GM12878 (cell line): ENCODE data around the gene MNT. TPM values are rescaled to one million over a fixed set of nuclear protein-coding genes. Genes with fewer than 3 reads are reported as not detected.

Experiments used
- ATAC-seq: fragments of 200-7000 bp; cut with Tn5 transposase; 3 replicates; pipeline ENCODE4 v1.9.1; 2020; ENCODE audit warnings: mild to moderate bottlenecking, moderate library complexity
- BruUV-seq: library from RNA; stranded (reverse); fragments of 400-500 nt; replicated peaks from 2 replicates; lab custom pipeline; 2021; lab: Mats Ljungman, UMichigan
- CTCF ChIA-PET: fragments of 300-600 bp; sonication (Branson Sonifier 250); formaldehyde crosslinking; extraction: SDS; loops from one replicate; lab custom pipeline; 2021; ENCODE audit warnings: inconsistent platforms; lab: Yijun Ruan, JAX
- POLR2A ChIA-PET: fragments of 350-600 bp; formaldehyde crosslinking; extraction: SDS; loops from one replicate; lab custom pipeline; 2021; ENCODE audit warnings: inconsistent platforms; lab: Charles Lee
- RAD21 ChIA-PET: fragments of 300-600 bp; sonication (Branson Sonifier 250); formaldehyde crosslinking; loops from one replicate; lab custom pipeline; 2023; ENCODE audit warnings: antibody characterized with exemption; ENCODE audit not compliant: unreplicated experiment; lab: Charles Lee
- SMC1A ChIA-PET: fragments of 300-600 bp; sonication (Branson Sonifier 250); formaldehyde crosslinking; loops from one replicate; lab custom pipeline; 2023; ENCODE audit not compliant: unreplicated experiment, uncharacterized antibody; lab: Charles Lee
- DNase-seq: peaks from one replicate; pipeline ENCODE4 v3.0.0-alpha.2; 2011; ENCODE audit warnings: low read depth, low spot score
- FAIRE-seq: peaks from 3 replicates; lab custom pipeline; 2011; peaks lifted over from hg19 to GRCh38; lab: Jason Lieb, UNC
- H2AFZ ChIP-seq: 2 replicates; pipeline ENCODE4 v1.6.0; 2011; ENCODE audit warnings: low read depth, low read length, control low read depth; ENCODE audit not compliant: control insufficient read depth
- H3K27ac ChIP-seq: 2 replicates; pipeline ENCODE4 v1.5.1; 2011; ENCODE audit warnings: control low read depth; ENCODE audit not compliant: control insufficient read depth, insufficient read depth
- H3K27me3 ChIP-seq, 2 experiments: replicated peaks in 1 of 2; 2 replicates each; pipeline versions ENCODE4 v1.6.0 to v1.6.1; 2011; ENCODE audit warnings: low read length in 1 of 2; ENCODE audit not compliant: control insufficient read depth in 2 of 2, insufficient read depth in 2 of 2
- H3K36me3 ChIP-seq, 2 experiments: 2 replicates each; pipeline ENCODE4 v1.5.1; 2011; ENCODE audit warnings: low read length in 1 of 2; ENCODE audit not compliant: control insufficient read depth in 2 of 2, insufficient read depth in 2 of 2
- H3K4me1 ChIP-seq: 2 replicates; pipeline ENCODE4 v1.6.1; 2011; ENCODE audit warnings: mild to moderate bottlenecking, low read length, moderate library complexity, mixed read lengths; ENCODE audit not compliant: control insufficient read depth, insufficient read depth
- H3K4me2 ChIP-seq: 2 replicates; pipeline ENCODE4 v1.6.0; 2011; ENCODE audit warnings: control low read depth; ENCODE audit not compliant: control insufficient read depth, insufficient read depth
- H3K4me3 ChIP-seq: fragments of 200-600 bp; sonication (generic); 2 replicates; pipeline ENCODE4 v1.5.1; 2016
- H3K79me2 ChIP-seq: 2 replicates; pipeline ENCODE4 v1.6.0; 2011; ENCODE audit warnings: low read length; ENCODE audit not compliant: control insufficient read depth, insufficient read depth
- H3K9ac ChIP-seq: 2 replicates; pipeline ENCODE4 v1.8.0; 2011; ENCODE audit warnings: low read length, control low read depth, mixed read lengths; ENCODE audit not compliant: control insufficient read depth, insufficient read depth
- H3K9me3 ChIP-seq: replicated peaks from 3 replicates; pipeline ENCODE4 v1.5.1; 2011; ENCODE audit warnings: mild to moderate bottlenecking, low read length; ENCODE audit not compliant: control insufficient read depth, insufficient read depth
- H4K20me1 ChIP-seq: 2 replicates; pipeline ENCODE4 v1.6.0; 2011; ENCODE audit not compliant: control insufficient read depth, insufficient read depth
- CBFB ChIP-seq: IDR thresholded peaks from 2 replicates; pipeline ENCODE4 v1.6.1; 2016; ENCODE audit warnings: antibody characterized with exemption, low read depth
- CHD4 ChIP-seq: fragments of 200-600 bp; sonication (generic); IDR thresholded peaks from 2 replicates; pipeline ENCODE4 v1.6.1; 2016; ENCODE audit warnings: mild to moderate bottlenecking
- CREM ChIP-seq: IDR thresholded peaks from 2 replicates; pipeline ENCODE4 v1.6.1; 2014; ENCODE audit warnings: antibody characterized with exemption, low read depth
- FOS ChIP-seq: IDR thresholded peaks from 3 replicates; pipeline ENCODE4 v1.6.1; 2011; ENCODE audit warnings: borderline replicate concordance; ENCODE audit not compliant: insufficient read length; ENCODE audit errors: extremely low read depth
- MTA3 ChIP-seq: IDR thresholded peaks from 2 replicates; pipeline ENCODE4 v1.6.1; 2012; ENCODE audit warnings: low read length, inconsistent platforms, borderline replicate concordance
- MXI1 ChIP-seq: fragments of 150-350 bp; IDR thresholded peaks from 2 replicates; pipeline ENCODE4 v1.6.1; 2011; ENCODE audit warnings: low read depth, mild to moderate bottlenecking, inconsistent platforms, low read length, improper control_type of control experiment
- PAX5 ChIP-seq: IDR thresholded peaks from 2 replicates; pipeline ENCODE4 v1.6.1; 2011; ENCODE audit warnings: low read depth, low read length, borderline replicate concordance
- SPI1 ChIP-seq: IDR thresholded peaks from 2 replicates; pipeline ENCODE4 v1.6.1; 2011; ENCODE audit warnings: low read depth, mild to moderate bottlenecking, low read length, moderate library complexity, borderline replicate concordance; ENCODE audit not compliant: insufficient read depth
- SRF ChIP-seq, 2 experiments: IDR thresholded peaks; 2 replicates each; pipeline ENCODE4 v1.6.1; 2011; ENCODE audit warnings: low read depth in 2 of 2, low read length in 2 of 2, mild to moderate bottlenecking in 1 of 2, moderate library complexity in 1 of 2
- ZNF384 ChIP-seq: IDR thresholded peaks from 2 replicates; pipeline ENCODE4 v1.6.1; 2012; ENCODE audit warnings: low read depth, mild to moderate bottlenecking, low read length, improper control_type of control experiment, borderline replicate concordance
- WGBS: methylation state at CpG from one replicate; pipeline ENCODE4 v1.1.6; 2016; ENCODE audit warnings: low lambda C conversion rate; ENCODE audit not compliant: insufficient replicate concordance, insufficient coverage; ENCODE audit errors: missing lambda C conversion rate; 5-methylcytosine and 5-hydroxymethylcytosine counted together
- in situ Hi-C: fragments of 300-500 bp; cut with MboI; formaldehyde crosslinking; loops from 9 replicates; pipeline ENCODE4 v1.14.3; 2018; ENCODE audit warnings: mixed read lengths
- intact Hi-C: fragments of 100-400 bp; cut with micrococcal nuclease; formaldehyde crosslinking; loops from one replicate; pipeline ENCODE4 v1.14.2; 2022; ENCODE audit not compliant: unreplicated experiment
- polyA plus RNA-seq, 11 experiments: library from polyadenylated mRNA; depleted of rRNA in 4 of 11; unstranded in 6 of 11; stranded (reverse) in 5 of 11; fragments of >200 nt; fragmentation: Nextera tagmentation in 4 of 11; fragmentation: Illumina TruSeq in 1 of 11; extraction: Ambion mirVana in 4 of 11; extraction: Trizol in 1 of 11; gene quantifications; 1 replicate in 1 of 11; 2 replicates in 10 of 11; pipeline versions ENCODE4 v1.2.1 to v1.2.3, GENCODE V29; 2011 to 2016; ENCODE audit warnings: inconsistent platforms in 2 of 11, missing spikeins in 2 of 11, low read depth in 1 of 11
- total RNA-seq, 4 experiments: library from RNA; depleted of rRNA in 3 of 4; stranded (reverse); fragments of >200 nt in 3 of 4; fragmentation: Illumina TruSeq in 1 of 4; extraction: Trizol in 1 of 4; gene quantifications; 2 replicates each; pipeline versions ENCODE4 v1.2.1 to v1.2.3, GENCODE V29; 2013 to 2021
- TF ChIP-seq, protein P1 (sequence below): IDR thresholded peaks from 2 replicates; pipeline ENCODE4 v1.6.1; 2012; ENCODE audit warnings: low read length, inconsistent platforms
- TF ChIP-seq, protein P2 (sequence below): fragments of 450-650 bp; conservative IDR thresholded peaks from 2 replicates; pipeline ENCODE4 v1.6.1; 2017; ENCODE audit warnings: mild to moderate bottlenecking, moderate library complexity
- TF ChIP-seq, protein P3 (sequence below): IDR thresholded peaks from 2 replicates; pipeline ENCODE4 v1.6.1; 2012; ENCODE audit warnings: mild to moderate bottlenecking, low read depth, low read length
- TF ChIP-seq, protein P4 (sequence below), 3 experiments: IDR thresholded peaks in 2 of 3; conservative IDR thresholded peaks in 1 of 3; 2 replicates each; pipeline ENCODE4 v1.5.1; 2011; ENCODE audit warnings: low read depth in 3 of 3, low read length in 3 of 3, mild to moderate bottlenecking in 3 of 3, control low read depth in 2 of 3, moderate library complexity in 2 of 3, inconsistent platforms in 1 of 3, mixed read lengths in 1 of 3; ENCODE audit not compliant: control insufficient read depth in 2 of 3, insufficient read depth in 1 of 3; ENCODE audit errors: extremely low read depth in 1 of 3

Gene MNT
- total and polyA plus RNA-seq, 10 of the 15 experiments (the other 5 are each of a cell fraction or from before 2014, with no cell fraction given): 0.31 to 15.9 (median 3.8) TPM

DNA sequence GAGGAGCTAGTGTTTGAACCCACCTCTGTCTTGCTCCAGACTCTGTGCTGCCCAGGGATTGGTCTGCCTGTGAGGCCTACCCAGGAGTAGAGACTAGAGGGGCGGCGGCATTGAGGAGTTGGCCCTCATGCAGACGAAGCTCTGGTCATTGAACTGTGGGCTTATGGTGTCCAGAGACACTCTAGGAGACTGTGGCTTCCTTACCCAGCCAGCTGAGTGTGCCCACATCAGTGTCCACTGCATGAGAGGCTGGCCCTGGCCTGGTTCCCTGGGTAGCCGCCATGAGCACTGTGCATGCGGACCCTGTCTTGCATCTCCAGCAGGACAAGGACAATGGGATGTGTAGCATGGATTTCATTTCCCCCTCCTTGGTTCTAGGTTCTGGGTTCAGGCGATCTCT, 49.6 kb downstream of the MNT start:
- no peak overlapping the region for H3K9ac ChIP-seq
- peaks cover 13% of the 10 kb centered on the region for H3K4me1 ChIP-seq
- no TSS peak for BruUV-seq
- no peak overlapping the region for H3K4me2 ChIP-seq
- WGBS: 98% methylated on average over 6 of the region's 6 CpGs
- POLR2A ChIA-PET: no interaction called here
- RAD21 ChIA-PET: no interaction called here
- SMC1A ChIA-PET: interaction anchor here (0.8 kb wide), 1 partner anchor 64 kb away, joined by 3 read pairs; no protein-coding TSS in a partner anchor
- no peak for FAIRE-seq
- no peaks in the 10 kb centered on the region for H3K79me2 ChIP-seq
- H3K27me3 ChIP-seq: no peaks in the 10 kb centered on the region
- no peaks in the 10 kb centered on the region for H4K20me1 ChIP-seq
- intact Hi-C loops: no loop called here
- no peak for ATAC-seq
- CTCF ChIA-PET: interaction anchor here (0.9 to 1.8 kb wide), 3 partner anchors 12 to 127 kb away, joined by 3 to 4 read pairs (median 3); no protein-coding TSS in a partner anchor
- in situ Hi-C loops: loop anchor here (5.0 kb wide), 1 partner anchor 299 kb away; no protein-coding TSS in a partner anchor
- no peak for DNase-seq
- H3K36me3 ChIP-seq: peaks cover 0 to 1% of the 10 kb centered on the region in 2 experiments; a peak in 1 of 4 replicates
- no peaks in the 10 kb centered on the region for H3K9me3 ChIP-seq
- H3K27ac ChIP-seq: no peak overlapping the region
- no peak overlapping the region for H3K4me3 ChIP-seq
- H2AFZ ChIP-seq: no peak overlapping the region
- no peak for TF ChIP-seq ZNF384
- TF ChIP-seq, protein P1, sequence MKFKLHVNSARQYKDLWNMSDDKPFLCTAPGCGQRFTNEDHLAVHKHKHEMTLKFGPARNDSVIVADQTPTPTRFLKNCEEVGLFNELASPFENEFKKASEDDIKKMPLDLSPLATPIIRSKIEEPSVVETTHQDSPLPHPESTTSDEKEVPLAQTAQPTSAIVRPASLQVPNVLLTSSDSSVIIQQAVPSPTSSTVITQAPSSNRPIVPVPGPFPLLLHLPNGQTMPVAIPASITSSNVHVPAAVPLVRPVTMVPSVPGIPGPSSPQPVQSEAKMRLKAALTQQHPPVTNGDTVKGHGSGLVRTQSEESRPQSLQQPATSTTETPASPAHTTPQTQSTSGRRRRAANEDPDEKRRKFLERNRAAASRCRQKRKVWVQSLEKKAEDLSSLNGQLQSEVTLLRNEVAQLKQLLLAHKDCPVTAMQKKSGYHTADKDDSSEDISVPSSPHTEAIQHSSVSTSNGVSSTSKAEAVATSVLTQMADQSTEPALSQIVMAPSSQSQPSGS: no peak
- TF ChIP-seq, protein P2, sequence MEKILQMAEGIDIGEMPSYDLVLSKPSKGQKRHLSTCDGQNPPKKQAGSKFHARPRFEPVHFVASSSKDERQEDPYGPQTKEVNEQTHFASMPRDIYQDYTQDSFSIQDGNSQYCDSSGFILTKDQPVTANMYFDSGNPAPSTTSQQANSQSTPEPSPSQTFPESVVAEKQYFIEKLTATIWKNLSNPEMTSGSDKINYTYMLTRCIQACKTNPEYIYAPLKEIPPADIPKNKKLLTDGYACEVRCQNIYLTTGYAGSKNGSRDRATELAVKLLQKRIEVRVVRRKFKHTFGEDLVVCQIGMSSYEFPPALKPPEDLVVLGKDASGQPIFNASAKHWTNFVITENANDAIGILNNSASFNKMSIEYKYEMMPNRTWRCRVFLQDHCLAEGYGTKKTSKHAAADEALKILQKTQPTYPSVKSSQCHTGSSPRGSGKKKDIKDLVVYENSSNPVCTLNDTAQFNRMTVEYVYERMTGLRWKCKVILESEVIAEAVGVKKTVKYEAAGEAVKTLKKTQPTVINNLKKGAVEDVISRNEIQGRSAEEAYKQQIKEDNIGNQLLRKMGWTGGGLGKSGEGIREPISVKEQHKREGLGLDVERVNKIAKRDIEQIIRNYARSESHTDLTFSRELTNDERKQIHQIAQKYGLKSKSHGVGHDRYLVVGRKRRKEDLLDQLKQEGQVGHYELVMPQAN: no peak
- TF ChIP-seq MXI1: no peak
- TF ChIP-seq, protein P3, sequence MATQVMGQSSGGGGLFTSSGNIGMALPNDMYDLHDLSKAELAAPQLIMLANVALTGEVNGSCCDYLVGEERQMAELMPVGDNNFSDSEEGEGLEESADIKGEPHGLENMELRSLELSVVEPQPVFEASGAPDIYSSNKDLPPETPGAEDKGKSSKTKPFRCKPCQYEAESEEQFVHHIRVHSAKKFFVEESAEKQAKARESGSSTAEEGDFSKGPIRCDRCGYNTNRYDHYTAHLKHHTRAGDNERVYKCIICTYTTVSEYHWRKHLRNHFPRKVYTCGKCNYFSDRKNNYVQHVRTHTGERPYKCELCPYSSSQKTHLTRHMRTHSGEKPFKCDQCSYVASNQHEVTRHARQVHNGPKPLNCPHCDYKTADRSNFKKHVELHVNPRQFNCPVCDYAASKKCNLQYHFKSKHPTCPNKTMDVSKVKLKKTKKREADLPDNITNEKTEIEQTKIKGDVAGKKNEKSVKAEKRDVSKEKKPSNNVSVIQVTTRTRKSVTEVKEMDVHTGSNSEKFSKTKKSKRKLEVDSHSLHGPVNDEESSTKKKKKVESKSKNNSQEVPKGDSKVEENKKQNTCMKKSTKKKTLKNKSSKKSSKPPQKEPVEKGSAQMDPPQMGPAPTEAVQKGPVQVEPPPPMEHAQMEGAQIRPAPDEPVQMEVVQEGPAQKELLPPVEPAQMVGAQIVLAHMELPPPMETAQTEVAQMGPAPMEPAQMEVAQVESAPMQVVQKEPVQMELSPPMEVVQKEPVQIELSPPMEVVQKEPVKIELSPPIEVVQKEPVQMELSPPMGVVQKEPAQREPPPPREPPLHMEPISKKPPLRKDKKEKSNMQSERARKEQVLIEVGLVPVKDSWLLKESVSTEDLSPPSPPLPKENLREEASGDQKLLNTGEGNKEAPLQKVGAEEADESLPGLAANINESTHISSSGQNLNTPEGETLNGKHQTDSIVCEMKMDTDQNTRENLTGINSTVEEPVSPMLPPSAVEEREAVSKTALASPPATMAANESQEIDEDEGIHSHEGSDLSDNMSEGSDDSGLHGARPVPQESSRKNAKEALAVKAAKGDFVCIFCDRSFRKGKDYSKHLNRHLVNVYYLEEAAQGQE: no peak
- no peak for TF ChIP-seq CREM
- TF ChIP-seq SPI1: no peak
- no peak for TF ChIP-seq CHD4
- no peak for TF ChIP-seq SRF (IDR thresholded peaks at IDR 0.05; ENCODE audit: low read depth in 2 of 2, low read length in 2 of 2)
- TF ChIP-seq, protein P4, sequence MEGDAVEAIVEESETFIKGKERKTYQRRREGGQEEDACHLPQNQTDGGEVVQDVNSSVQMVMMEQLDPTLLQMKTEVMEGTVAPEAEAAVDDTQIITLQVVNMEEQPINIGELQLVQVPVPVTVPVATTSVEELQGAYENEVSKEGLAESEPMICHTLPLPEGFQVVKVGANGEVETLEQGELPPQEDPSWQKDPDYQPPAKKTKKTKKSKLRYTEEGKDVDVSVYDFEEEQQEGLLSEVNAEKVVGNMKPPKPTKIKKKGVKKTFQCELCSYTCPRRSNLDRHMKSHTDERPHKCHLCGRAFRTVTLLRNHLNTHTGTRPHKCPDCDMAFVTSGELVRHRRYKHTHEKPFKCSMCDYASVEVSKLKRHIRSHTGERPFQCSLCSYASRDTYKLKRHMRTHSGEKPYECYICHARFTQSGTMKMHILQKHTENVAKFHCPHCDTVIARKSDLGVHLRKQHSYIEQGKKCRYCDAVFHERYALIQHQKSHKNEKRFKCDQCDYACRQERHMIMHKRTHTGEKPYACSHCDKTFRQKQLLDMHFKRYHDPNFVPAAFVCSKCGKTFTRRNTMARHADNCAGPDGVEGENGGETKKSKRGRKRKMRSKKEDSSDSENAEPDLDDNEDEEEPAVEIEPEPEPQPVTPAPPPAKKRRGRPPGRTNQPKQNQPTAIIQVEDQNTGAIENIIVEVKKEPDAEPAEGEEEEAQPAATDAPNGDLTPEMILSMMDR (IDR thresholded peaks at IDR 0.05 in 2 of 3, conservative IDR thresholded peaks at IDR 0.05 in 1 of 3; ENCODE audit: control insufficient read depth in 2 of 3, extremely low read depth in 1 of 3, insufficient read depth in 1 of 3, low read depth in 3 of 3, low read length in 3 of 3): no peak
- TF ChIP-seq CBFB: no peak
- no peak for TF ChIP-seq FOS
- no peak for TF ChIP-seq MTA3
- no peak for TF ChIP-seq PAX5
